Astrocyte of the spinal cord (primary cell): ENCODE measurements around the gene NFE2L3.

ENCODE experiments used
- DNase-seq: peaks from one replicate; pipeline ENCODE4 v3.0.0; 2011; ENCODE audit warnings: low read depth, low spot score
- H3K4me3 ChIP-seq: 2 replicates; pipeline ENCODE4 v1.5.1; 2011; ENCODE audit warnings: low read depth, mild to moderate bottlenecking, low read length, moderate library complexity
- in situ Hi-C: cut with HindIII; loops from 2 replicates; pipeline ENCODE4 v1.10.0; 2017; ENCODE audit warnings: low sequenced_read_pairs
- TF ChIP-seq, protein P1 (sequence below): IDR thresholded peaks from 2 replicates; pipeline ENCODE4 v1.5.1; 2012; ENCODE audit warnings: low read depth, mild to moderate bottlenecking, low read length, inconsistent platforms

The NFE2L3 gene

DNA sequence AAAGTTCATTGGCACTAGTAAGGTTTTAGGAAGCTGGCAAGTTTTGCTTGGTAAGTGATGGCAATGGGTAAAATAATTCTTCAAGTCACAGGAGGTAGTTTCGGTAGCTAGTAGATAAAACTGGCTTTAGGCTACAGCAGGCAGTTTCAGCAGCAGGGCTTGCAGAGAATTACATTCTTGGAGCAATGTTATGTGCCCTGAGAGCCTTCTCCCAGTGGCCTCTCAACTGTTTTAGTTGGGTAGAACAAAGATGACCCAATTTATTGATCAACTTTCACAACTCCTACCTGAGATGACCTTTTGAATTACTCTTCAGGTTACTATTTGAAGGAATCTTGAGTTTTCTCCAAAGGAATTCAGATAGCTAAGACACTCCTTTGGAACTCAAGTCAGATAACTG lies 16.4 kb upstream of the NFE2L3 start:
- H3K4me3 ChIP-seq: no peak overlapping the region
- DNase-seq: no peak
- in situ Hi-C loops: no loop called here
- TF ChIP-seq, protein P1, sequence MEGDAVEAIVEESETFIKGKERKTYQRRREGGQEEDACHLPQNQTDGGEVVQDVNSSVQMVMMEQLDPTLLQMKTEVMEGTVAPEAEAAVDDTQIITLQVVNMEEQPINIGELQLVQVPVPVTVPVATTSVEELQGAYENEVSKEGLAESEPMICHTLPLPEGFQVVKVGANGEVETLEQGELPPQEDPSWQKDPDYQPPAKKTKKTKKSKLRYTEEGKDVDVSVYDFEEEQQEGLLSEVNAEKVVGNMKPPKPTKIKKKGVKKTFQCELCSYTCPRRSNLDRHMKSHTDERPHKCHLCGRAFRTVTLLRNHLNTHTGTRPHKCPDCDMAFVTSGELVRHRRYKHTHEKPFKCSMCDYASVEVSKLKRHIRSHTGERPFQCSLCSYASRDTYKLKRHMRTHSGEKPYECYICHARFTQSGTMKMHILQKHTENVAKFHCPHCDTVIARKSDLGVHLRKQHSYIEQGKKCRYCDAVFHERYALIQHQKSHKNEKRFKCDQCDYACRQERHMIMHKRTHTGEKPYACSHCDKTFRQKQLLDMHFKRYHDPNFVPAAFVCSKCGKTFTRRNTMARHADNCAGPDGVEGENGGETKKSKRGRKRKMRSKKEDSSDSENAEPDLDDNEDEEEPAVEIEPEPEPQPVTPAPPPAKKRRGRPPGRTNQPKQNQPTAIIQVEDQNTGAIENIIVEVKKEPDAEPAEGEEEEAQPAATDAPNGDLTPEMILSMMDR: no peak

DNA sequence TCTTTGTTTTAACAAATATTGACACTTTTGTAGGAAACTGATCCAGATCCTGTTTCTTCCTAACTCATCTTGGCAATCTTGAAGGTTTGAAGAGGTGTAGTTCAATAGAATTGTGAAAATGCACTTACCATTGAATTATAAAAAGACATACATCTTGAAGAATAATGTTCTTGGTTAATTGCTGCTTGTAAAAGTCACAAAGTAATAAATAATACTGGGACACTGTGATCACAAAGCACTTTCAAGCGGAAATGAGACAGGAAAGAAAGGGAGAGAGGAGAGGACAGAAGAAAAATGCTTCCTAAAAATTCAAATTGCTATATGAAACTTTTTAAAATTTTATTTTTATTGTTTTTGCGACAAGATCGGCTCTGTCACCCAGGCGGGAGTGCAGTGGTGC lies 15.2 kb upstream of the NFE2L3 start:
- in situ Hi-C loops: no loop called here
- DNase-seq: no peak
- H3K4me3 ChIP-seq: no peak overlapping the region
- TF ChIP-seq, protein P1: no peak

DNA sequence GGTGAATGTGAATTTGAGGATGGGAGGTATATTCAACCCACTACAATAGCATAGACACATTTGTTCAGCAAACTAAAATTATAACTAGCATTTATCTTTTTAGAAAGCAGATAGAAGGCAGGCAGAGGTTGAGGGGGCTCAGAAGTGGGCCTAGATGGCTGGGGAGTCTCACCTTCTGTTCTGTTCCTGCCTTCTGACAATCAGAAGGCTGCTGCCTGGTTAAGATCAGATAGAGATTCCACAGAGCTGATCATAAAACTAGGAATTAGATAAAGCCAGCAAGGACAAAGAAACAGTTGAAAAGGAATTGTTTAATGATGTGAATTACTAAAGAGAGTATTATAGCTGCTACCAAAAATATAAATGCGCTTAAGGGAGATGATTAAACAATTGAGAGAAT lies 11.6 kb upstream of the NFE2L3 start:
- no peak for DNase-seq
- in situ Hi-C loops: no loop called here
- TF ChIP-seq, protein P1: no peak
- H3K4me3 ChIP-seq: no peak overlapping the region

DNA sequence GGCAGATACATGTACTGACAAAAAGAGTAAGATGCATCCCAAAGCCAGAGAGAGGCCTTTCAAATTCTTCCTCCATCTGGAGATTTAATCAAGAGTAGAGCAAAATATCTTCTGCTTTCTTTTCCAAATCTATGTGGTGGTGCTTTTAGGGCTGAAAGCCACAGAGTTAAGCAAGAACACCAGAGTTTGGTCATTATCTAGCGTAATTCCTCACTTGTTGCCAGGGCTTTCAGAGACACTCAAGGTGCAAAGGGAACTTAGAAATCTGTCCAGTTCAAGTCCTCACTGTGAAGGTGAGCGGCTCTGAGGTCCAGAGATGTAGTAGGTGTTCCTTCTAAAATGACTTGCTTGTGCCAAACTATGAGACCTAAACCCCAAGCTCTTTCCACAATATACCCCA lies 10.9 kb upstream of the NFE2L3 start:
- in situ Hi-C loops: no loop called here
- H3K4me3 ChIP-seq: no peak overlapping the region
- TF ChIP-seq, protein P1: no peak
- no peak for DNase-seq

DNA sequence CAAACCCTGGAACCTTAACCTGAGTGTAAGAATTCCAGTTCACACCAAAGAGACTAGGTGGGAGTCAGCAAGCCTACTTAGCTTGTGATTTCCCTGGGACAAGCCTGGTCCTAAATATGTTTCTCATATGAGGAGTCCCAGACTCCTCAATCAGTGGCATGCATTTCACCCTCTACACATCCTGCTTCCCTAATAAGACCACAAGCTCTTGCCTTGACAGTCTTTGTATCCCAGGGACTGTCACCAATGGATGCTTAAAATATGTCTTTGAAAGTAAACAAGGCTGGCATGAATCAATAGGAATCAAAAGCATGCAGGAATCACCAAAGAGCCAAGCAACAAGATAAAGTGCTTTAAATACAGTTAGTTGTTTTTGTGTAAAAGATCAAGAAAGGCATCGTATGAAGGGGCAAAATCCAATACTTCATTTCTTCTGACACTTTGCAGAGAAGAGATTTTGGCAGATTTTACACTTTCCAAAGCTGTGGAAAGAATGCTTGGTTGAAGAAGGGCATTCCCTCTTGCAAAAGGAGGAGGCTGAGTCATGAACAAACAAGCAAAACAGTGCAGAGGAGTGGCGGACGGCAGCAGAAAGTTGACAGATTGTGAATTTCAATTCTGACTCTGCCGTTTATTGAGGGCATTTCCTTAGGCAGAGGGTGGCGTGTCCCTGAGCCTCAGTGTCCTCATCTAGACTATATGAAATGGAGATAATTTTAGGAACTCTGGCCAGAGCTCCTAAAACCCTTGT lies 8.5 kb upstream of the NFE2L3 start:
- no peak for DNase-seq
- H3K4me3 ChIP-seq: no peak overlapping the region
- in situ Hi-C loops: no loop called here
- TF ChIP-seq, protein P1: no peak

DNA sequence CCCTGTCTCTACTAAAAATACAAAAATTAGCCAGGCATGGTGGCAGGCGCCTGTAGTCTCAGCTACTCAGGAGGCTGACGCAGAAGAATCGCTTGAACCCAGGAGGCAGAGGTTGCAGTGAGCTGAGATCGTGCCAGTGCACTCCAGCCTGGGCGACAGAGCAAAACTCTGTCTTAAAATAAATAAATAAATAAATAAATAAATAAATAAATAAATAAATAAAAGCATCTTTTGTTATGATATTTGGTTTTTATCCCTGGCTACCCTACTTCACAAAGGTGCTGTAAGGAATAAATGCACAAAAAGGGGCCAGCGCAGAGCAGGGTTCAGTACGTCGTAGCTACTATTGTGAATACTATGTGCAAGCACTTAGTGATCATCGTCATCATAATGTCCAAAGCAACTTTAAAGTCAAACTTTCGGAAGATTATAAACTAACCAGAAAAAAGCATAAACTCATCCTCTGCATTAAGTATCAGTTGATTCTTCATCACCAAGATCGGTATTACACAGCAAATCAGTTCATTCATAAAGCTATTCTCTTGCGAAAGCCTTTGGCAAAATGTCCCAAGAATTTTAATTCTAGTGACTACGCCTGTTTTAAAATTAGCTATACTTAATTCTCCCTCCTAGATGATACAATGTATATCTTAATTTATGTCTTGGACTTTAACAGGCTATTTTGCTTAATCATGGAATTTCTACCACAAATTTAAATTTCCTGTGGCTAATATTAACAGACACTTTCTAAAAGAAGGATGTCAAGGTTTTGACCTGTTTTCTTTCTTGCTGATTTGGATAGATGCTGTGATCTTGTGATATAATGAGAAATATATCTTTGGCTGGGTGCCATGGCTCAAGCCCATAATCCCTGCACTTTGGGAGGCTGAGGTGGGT lies 7.6 kb upstream of the NFE2L3 start:
- in situ Hi-C loops: no loop called here
- H3K4me3 ChIP-seq: no peak overlapping the region
- TF ChIP-seq, protein P1: no peak
- DNase-seq: no peak
